Mucosa of gallbladder (tissue), 1 donor: ENCODE measurements around the gene CACNG8. TPM values are rescaled to one million over a fixed set of nuclear protein-coding genes. Genes with fewer than 3 reads are reported as not detected.
A peak's percentile ranks its signal among the peaks of the same experiment; 100 is the strongest.
"Not testable (repeated sequence)": the region's sequence is repeated elsewhere in the genome, so short reads cannot be mapped to it uniquely, and the experiment has no call there.

ENCODE experiments used
- DNase-seq: peaks from one replicate; pipeline ENCODE4 v3.0.0-alpha.2; 2020; ENCODE audit warnings: low spot score
- total RNA-seq: library from RNA; stranded (reverse); gene quantifications from one replicate; pipeline ENCODE4 v1.2.1, GENCODE V29; 2021
- donor health status: DM: no; HTN: no; CAD: no.

CACNG8 gene
- total RNA-seq: 0.12 TPM

- DNase-seq: no peak
Measured at GRCh38 chr19:53962887-53963431, at the start of gene CACNG8. Gene CACNG8 (plus strand): TSS chr19:53962937.

- DNase-seq: no peak
Measured at GRCh38 chr19:53915000-53915399, 47.7 kb upstream of the CACNG8 start.

- DNase-seq: no peak
Measured at GRCh38 chr19:53916004-53916403, 46.7 kb upstream of the CACNG8 start.

GRCh38 chr19:53917356-53917755 lies 45.4 kb upstream of the CACNG8 start:
- DNase-seq: no peak

- DNase-seq: peak; percentile 38
Measured at GRCh38 chr19:53927739-53928138, 35.0 kb upstream of the CACNG8 start.

DNA sequence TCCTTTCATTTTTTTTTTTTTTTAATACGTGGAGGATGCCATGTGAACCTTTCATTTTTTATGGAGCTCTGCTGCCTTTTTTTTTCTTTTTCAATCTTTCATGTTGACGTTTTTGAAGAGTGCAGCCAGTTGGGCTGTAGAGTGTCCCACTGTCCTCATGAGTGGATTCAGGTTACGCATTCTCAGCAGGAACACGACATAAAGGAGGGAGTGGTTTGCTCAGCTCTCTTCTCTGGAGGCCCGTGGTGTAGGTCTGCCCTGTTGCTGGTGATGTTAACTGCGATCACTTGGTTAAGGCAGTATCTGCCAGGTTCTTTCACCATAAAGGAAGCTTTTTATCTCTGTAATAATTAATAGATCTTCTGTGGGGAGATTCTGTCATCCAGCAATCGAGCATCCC lies 26.7 kb upstream of the CACNG8 start:
- DNase-seq: no peak

DNA sequence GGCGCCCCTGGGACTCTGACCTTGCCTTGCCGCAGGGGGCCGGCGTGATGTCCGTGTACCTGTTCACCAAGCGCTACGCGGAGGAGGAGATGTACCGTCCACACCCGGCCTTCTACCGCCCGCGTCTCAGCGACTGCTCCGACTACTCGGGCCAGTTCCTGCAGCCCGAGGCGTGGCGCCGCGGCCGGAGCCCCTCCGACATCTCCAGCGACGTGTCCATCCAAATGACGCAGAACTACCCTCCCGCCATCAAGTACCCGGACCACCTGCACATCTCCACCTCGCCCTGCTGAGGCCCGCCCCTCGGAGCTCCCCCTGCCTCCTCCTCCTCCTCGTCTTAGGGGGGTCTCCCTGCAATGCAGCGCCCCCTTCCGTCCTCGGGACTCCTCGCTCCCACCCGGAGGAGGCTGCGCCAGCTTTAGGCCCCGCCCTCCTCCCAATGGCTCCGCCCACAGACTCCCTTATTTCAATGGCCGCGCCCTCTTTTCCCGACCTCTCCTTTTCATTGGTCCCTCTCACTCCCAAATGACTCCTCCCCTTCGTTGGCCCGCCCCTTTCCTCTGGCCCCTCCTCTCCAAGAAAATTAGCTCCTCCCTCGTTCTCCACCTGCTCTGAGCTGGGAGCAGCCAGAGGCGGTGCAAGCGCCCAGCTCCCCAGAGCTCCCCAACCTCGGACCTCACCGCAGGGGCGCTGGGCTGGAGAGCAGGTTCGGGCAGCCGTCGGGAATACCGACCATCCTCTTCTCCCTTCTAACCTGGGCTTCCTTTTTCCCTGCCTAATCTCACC lies 20.5 kb upstream of the CACNG8 start:
- DNase-seq: no peak

DNA sequence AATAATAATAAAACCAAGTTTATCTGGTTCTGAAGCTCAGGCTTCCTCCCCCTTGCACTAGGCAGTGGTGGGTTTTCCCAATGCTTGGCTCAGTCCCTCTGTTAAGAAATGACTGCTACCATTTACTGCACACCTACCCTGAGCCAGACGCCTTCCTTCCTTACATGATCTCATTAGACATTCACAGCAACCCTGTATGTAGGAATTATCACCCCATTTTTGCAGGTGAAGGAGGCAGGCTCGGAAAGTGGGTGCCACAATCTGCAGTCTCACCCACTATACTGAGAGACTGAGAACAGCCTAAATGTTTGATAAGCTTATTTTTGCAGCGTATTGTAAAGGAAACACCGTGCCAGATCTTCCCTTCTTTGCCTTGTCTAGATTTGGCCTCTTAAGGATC lies 18.3 kb upstream of the CACNG8 start:
- DNase-seq: no peak

- no peak for DNase-seq
Measured at GRCh38 chr19:53944933-53945332, 17.8 kb upstream of the CACNG8 start.

- DNase-seq: no peak
Measured at GRCh38 chr19:53945441-53945840, 17.3 kb upstream of the CACNG8 start.

DNA sequence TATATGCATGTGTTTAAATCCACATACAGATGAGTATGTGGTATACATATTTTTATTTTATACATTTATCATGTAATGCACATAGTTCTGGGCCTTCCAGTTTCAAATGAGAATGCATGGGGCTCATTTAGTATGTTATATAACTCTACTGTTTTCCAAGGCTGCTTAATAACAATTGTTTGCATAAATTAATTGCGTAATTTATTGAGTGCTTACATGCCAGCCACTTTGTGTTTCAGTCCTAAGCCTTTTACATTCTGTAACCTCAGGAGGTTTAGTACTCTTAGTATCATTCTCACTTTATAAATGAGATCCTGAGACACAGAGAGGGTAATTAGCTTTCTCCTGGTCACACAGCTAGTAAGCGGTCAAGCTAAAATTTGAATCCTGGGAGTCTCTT lies 16.7 kb upstream of the CACNG8 start:
- DNase-seq: no peak

- no peak for DNase-seq
Measured at GRCh38 chr19:53947624-53948023, 15.1 kb upstream of the CACNG8 start.

DNA sequence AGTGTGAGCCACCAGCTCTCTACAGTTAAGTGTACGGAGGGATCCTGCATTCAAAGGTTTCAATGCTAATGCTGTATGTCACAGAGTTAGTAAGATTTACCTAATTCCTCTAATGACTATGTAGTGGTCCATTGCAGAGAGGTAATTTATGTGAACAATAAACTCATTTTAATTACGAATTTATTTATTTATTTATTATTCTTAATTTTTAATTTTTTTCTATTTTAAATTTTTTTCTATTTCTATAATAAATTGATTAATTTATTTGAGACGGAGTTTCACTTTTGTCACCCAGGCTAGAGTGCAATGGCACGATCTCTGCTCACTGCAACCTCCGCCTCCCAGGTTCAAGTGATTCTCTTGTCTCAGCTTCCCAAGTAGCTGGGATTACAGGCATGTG lies 14.1 kb upstream of the CACNG8 start:
- DNase-seq: not testable (repeated sequence)

GRCh38 chr19:53951436-53951835 lies 11.3 kb upstream of the CACNG8 start:
- DNase-seq: no peak

DNA sequence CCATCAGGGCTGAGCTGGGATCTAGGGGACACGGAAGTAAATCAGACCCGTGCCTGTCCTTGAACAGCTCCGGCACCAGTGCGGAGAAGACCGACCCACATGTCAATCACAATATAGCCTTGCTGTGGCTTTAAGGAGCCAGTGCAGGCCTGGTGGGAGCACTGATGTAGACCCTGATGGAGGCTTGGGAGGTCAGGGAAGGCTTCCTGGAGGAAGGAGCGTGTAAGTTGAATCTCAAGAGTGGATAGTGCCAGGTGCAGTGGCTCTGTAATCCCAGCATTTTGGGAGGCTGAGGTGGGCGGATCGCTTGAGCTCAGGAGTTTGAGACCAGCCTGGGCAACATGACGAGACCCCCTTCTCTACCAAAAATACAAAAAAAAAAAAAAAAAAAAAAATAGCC lies 10.8 kb upstream of the CACNG8 start:
- no peak for DNase-seq

GRCh38 chr19:53953383-53953782 lies 9.4 kb upstream of the CACNG8 start:
- no peak for DNase-seq

DNA sequence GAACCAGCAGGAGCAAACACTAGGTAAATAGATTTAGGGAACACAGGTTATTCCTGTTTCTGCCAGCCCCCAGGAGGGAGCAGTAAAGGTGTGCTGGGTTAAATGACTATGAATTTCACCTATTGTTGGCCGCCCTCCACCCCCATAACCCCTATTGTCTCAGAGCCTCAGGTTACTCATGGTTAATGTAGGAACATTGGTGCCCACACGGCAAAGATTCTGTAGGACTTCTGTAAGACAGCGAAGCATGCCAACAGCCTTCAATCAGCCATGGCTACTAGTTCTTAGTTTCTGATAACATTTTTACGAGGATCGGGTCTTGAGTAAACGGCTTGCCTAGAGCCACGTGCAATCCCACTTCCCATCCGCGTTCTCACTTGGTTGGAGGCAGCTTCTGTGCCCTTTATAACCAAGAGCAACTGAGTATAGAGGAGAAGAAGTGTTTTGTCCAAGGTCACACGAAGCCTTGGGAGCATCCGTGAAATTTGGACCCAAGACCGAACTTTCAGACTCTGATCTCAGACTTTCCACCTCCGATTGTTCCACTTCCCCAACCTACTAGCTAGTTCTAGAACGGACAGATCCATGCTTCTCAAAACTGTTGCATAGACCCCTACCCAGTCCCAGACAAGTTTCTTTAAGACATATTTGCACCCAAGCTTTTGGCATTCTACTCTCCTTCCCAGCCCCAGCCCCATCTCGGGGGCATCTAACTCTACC lies 5.1 kb upstream of the CACNG8 start:
- no peak for DNase-seq

GRCh38 chr19:53958168-53958571 lies 4.6 kb upstream of the CACNG8 start:
- DNase-seq: no peak

DNA sequence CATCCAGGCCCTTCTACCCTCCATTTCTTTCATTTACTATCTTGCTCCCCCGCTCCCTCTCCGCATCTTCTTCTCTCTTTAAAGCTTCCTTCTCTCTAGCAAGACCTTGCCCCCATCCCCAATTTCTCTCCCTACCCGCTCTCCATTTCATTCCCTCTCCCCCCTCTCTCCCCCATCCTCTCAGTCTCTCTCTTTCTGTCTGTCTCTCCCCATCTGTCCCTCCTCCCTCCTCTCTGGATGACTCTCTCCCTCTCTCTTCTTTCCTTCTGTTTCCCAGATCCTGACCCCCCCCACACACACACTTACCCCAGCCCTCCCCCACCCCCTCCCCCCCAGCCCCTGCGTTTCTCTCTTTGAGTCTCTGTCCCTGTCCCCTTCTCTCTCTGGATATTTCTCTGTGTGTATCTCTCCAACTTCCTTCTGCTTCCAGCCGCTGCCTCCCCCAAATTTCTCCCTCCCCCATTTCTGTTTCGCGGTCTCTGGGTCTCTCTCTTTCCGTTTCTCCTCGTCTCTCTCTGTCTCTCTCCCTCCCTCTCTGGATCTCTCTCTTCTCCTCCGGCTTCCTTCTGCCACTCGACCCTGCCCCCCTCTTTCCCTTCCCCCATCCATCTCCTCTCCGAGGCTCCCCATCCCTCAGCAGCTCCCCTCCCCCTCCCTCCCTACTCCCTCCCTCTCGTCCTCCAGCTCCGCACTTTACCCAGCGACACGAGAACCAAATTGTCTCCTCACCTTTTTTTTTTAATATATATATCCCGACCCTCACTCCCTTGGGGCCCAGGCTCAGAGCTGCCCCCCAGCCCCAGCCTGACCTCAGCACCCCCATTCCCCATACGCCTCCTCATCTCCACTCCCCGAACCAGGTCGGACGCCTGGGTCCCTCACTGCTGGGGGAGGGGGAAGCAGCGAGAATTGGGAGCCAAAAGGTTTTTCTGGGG lies 3.6 kb upstream of the CACNG8 start:
- DNase-seq: no peak

- no peak for DNase-seq
Measured at GRCh38 chr19:53960187-53960586, 2.5 kb upstream of the CACNG8 start.

DNA sequence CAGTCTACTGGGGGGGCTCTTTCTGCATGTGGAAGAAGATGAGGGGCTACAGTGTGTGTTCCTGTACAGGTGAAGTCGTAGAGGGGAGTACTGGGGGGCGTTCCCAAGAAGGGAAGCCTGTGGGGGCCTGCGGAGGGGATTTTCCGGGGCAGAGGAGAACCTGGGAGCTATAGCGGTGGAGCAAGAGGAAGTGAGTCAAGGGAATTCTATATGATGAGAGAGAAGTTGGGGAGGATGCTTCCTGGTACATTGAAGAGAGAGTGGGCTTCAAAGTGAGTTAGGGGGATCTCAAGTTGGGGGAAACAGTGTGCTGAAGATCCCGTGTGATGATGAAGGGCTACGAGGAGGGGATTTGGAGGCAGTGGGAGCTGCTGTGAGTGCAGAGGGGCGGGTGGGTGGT lies 1.9 kb upstream of the CACNG8 start:
- no peak for DNase-seq
